Body of pancreas (tissue), 4 donors: ENCODE data around the gene SFTPB.

Experiments
- CTCF ChIP-seq, 7 experiments: fragments of 450-650 bp in 4 of 7; fragments of 200-600 bp in 3 of 7; sonication (generic) in 3 of 7; IDR thresholded peaks; one replicate each; pipeline ENCODE4 v1.5.1; 2016 to 2019; ENCODE audit warnings: antibody characterized with exemption in 7 of 7
- POLR2A ChIP-seq, 3 donors: fragments of 450-650 bp; IDR thresholded peaks; one replicate each; pipeline ENCODE4 v1.6.1; 2016; ENCODE audit warnings: antibody characterized with exemption in 3 of 3, mild to moderate bottlenecking in 2 of 3

GRCh38 chr2:85649201-85650190 is 18.5 kb downstream of the SFTPB start:
- TF ChIP-seq CTCF (IDR thresholded peaks at IDR 0.05) = no peak
- no peak for TF ChIP-seq POLR2A (IDR thresholded peaks at IDR 0.05)
